ENCODE results near the gene NKAPD1. TPM values are rescaled to one million over a fixed set of nuclear protein-coding genes. Genes with fewer than 3 reads are reported as not detected.
"Not testable (repeated sequence)": the region's sequence is repeated elsewhere in the genome, so short reads cannot be mapped to it uniquely, and the experiment has no call there.

NKAPD1 gene
- total and polyA plus RNA-seq, 4 donors = 12.4 to 24.4 (median 13.6) TPM

DNA sequence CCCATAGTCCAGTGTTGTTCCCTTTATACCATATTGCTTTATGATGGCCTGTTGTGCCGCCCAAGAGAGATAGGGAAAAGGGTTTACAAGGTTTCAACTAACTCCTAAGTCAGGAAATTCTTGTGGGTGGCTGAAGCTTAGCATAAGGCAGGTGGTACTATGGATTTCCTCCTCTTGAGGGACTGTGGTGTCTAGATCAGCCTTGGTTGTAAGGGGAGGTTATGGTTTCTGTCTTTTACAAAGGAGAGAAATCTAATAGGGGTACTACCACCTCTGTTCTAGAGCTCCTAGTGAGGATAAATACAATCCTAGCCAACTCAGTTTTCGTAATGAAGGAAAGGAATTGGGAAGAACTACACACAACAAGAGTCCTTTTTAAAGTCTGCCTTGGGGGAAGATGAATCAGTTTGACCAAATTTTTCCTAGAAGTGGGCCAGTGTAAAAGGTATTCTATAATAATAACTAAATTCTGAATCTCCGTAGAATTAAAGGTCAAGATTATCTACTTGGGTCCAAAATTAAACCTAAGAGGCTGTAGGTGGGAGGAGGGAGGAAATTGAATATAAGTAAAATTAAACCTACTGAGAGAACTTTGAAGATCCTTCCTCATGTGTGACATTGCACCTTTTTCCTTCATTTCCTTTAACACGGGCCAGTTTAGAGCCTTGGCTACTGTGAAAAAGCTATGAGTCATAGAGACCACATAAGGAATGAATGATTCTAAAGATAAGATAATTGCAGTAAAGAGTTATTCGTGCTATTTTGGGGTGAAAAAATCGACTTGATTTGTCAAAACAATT, 31.7 kb upstream of the NKAPD1 start:
- peak overlapping the region in 1 of 2 donors; percentile 33 for H3K27ac ChIP-seq (ENCODE audit: low read depth in 1 of 2, low read length in 1 of 2)
- TF ChIP-seq, protein P1, sequence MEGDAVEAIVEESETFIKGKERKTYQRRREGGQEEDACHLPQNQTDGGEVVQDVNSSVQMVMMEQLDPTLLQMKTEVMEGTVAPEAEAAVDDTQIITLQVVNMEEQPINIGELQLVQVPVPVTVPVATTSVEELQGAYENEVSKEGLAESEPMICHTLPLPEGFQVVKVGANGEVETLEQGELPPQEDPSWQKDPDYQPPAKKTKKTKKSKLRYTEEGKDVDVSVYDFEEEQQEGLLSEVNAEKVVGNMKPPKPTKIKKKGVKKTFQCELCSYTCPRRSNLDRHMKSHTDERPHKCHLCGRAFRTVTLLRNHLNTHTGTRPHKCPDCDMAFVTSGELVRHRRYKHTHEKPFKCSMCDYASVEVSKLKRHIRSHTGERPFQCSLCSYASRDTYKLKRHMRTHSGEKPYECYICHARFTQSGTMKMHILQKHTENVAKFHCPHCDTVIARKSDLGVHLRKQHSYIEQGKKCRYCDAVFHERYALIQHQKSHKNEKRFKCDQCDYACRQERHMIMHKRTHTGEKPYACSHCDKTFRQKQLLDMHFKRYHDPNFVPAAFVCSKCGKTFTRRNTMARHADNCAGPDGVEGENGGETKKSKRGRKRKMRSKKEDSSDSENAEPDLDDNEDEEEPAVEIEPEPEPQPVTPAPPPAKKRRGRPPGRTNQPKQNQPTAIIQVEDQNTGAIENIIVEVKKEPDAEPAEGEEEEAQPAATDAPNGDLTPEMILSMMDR (IDR thresholded peaks at IDR 0.05; ENCODE audit: control extremely low read depth, extremely low read depth) = no peak
- H3K4me3 ChIP-seq = no peak overlapping the region
- H3K4me1 ChIP-seq (ENCODE audit: control insufficient read depth in 5 of 5, insufficient read depth in 5 of 5, low read length in 5 of 5) = peaks cover 0 to 2% (median 0%) of the 10 kb centered on the region in 5 donors
- no peak for DNase-seq
- no peak overlapping the region for H3K9ac ChIP-seq (ENCODE audit: insufficient read depth in 1 of 2, low read length in 2 of 2)
- WGBS, 2 donors = 57 to 67% methylated on average over 6 of the region's 6 CpGs
- H3K27me3 ChIP-seq (ENCODE audit: control insufficient read depth in 3 of 3, insufficient read depth in 3 of 3, low read length in 2 of 3) = no peaks in the 10 kb centered on the region
- no peak for ATAC-seq (ENCODE audit: insufficient read depth, low FRiP score)
- H3K9me3 ChIP-seq (ENCODE audit: control insufficient read depth in 4 of 4, insufficient read depth in 3 of 4, low read length in 3 of 4) = no peaks in the 10 kb centered on the region
- H3K36me3 ChIP-seq (ENCODE audit: control insufficient read depth in 4 of 4, insufficient read depth in 4 of 4, low read length in 4 of 4) = peaks cover 11 to 27% (median 14%) of the 10 kb centered on the region in 4 donors

DNA sequence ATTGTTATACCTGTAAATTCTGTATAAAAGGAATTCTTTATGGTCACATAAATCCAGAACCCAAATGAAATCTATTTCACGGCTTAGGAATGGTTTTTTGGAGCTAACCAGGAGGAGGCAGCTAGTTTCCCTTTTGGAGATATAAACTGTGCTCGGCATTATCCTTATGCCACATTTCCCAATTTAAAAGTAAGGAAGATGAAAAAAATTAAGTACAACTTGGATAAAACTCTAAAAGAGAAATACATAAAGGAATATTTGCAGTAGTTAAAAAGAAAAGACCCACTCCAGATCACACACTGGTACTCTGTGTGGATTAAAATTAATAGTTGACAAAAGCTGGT, 31.2 kb upstream of the NKAPD1 start:
- ATAC-seq (ENCODE audit: insufficient read depth, low FRiP score) (no peak), DNase-seq (no peak)
- TF ChIP-seq, protein P1 (IDR thresholded peaks at IDR 0.05; ENCODE audit: control extremely low read depth, extremely low read depth) = no peak
- Histone ChIP-seq H3K4me3 (no peak overlapping the region), H3K36me3 (ENCODE audit: control insufficient read depth in 4 of 4, insufficient read depth in 4 of 4, low read length in 4 of 4) (peaks cover 11 to 25% (median 13%) of the 10 kb centered on the region in 4 donors), H3K4me1 (ENCODE audit: control insufficient read depth in 5 of 5, insufficient read depth in 5 of 5, low read length in 5 of 5) (peaks cover 0 to 2% (median 0%) of the 10 kb centered on the region in 5 donors), H3K27ac (ENCODE audit: low read depth in 1 of 2, low read length in 1 of 2) (no peak overlapping the region), H3K9me3 (ENCODE audit: control insufficient read depth in 4 of 4, insufficient read depth in 3 of 4, low read length in 3 of 4) (no peaks in the 10 kb centered on the region), H3K27me3 (ENCODE audit: control insufficient read depth in 3 of 3, insufficient read depth in 3 of 3, low read length in 2 of 3) (no peaks in the 10 kb centered on the region), H3K9ac (ENCODE audit: insufficient read depth in 1 of 2, low read length in 2 of 2) (no peak overlapping the region)
- WGBS, 2 donors = 95 to 98% methylated on average over 2 of the region's 2 CpGs

DNA sequence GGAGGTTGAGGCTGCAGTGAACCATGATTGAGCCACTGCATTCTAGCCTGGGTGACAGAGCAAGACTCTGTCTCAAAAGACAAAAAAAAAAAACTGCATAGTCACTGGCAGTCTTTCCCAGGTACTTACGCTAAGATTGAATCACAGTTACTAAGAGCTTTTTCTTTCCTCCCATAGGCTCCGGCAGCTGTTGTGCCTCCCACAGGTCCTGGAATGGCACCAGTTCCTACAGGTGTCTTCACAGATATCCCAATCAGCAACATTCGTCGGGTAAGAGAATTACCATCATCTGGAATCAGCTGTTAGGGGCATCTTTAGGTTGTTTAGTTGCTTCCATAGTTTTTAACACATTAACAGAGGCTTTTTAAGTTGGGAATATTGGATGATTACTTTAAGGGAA, 29.1 kb upstream of the NKAPD1 start:
- H3K9ac ChIP-seq (ENCODE audit: insufficient read depth in 1 of 2, low read length in 2 of 2) = no peak overlapping the region
- TF ChIP-seq, protein P1 (IDR thresholded peaks at IDR 0.05; ENCODE audit: control extremely low read depth, extremely low read depth) = no peak
- ATAC-seq (ENCODE audit: insufficient read depth, low FRiP score) (no peak), DNase-seq (no peak)
- peaks cover 8 to 29% (median 10%) of the 10 kb centered on the region in 4 donors for H3K36me3 ChIP-seq (ENCODE audit: control insufficient read depth in 4 of 4, insufficient read depth in 4 of 4, low read length in 4 of 4)
- 96 to 98% methylated on average over 4 of the region's 4 CpGs for WGBS, 2 donors
- no peak overlapping the region for H3K27ac ChIP-seq (ENCODE audit: low read depth in 1 of 2, low read length in 1 of 2)
- no peak overlapping the region for H3K4me3 ChIP-seq
- H3K4me1 ChIP-seq (ENCODE audit: control insufficient read depth in 5 of 5, insufficient read depth in 5 of 5, low read length in 5 of 5) = peaks cover 0 to 4% (median 0%) of the 10 kb centered on the region in 5 donors
- no peaks in the 10 kb centered on the region for H3K27me3 ChIP-seq (ENCODE audit: control insufficient read depth in 3 of 3, insufficient read depth in 3 of 3, low read length in 2 of 3)
- H3K9me3 ChIP-seq (ENCODE audit: control insufficient read depth in 4 of 4, insufficient read depth in 3 of 4, low read length in 3 of 4) = no peaks in the 10 kb centered on the region

DNA sequence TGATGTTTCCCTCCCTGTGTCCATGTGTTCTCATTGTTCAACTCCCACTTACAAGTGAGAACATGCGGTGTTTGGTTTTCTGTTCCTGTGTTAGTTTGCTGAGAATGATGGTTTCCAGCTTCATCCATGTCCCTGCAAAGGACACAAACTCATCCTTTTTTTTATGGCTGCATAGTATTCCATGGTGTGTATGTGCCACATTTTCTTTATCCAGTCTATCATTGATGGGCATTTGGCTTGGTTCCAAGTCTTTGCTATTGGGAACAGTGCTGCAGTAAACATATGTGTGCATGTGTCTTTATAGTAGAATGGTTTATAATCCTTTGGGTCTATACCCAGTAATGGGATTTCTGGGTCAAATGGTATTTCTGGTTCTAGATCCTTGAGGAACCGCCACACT, 27.5 kb upstream of the NKAPD1 start:
- peaks cover 7 to 36% (median 11%) of the 10 kb centered on the region in 4 donors for H3K36me3 ChIP-seq (ENCODE audit: control insufficient read depth in 4 of 4, insufficient read depth in 4 of 4, low read length in 4 of 4)
- not testable (repeated sequence) for H3K27ac ChIP-seq (ENCODE audit: low read depth in 1 of 2, low read length in 1 of 2); H3K4me3 ChIP-seq; H3K4me1 ChIP-seq (ENCODE audit: control insufficient read depth in 5 of 5, insufficient read depth in 5 of 5, low read length in 5 of 5); ATAC-seq (ENCODE audit: insufficient read depth, low FRiP score); DNase-seq; H3K9me3 ChIP-seq (ENCODE audit: control insufficient read depth in 4 of 4, insufficient read depth in 3 of 4, low read length in 3 of 4); H3K27me3 ChIP-seq (ENCODE audit: control insufficient read depth in 3 of 3, insufficient read depth in 3 of 3, low read length in 2 of 3); H3K9ac ChIP-seq (ENCODE audit: insufficient read depth in 1 of 2, low read length in 2 of 2)
- 95 to 100% methylated on average over 2 of the region's 2 CpGs for WGBS, 2 donors

DNA sequence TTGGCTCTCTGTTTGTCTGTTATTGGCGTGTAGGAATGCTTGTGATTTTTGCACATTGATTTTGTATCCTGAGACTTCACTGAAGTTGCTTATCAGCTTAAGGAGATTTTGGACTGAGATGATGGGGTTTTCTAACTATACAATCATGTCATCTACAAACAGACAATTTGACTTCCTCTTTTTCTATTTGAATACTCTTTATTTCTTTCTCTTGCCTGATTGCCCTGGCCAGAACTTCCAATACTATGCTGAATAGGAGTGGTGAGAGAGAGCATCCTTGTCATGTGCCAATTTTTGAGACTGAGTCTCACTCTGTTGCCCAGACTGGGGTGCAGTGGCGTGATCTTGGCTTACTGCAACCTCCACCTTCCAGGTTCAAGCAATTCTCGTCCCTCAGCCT, 25.8 kb upstream of the NKAPD1 start:
- H3K27ac ChIP-seq (ENCODE audit: low read depth in 1 of 2, low read length in 1 of 2); H3K4me3 ChIP-seq; H3K9ac ChIP-seq (ENCODE audit: insufficient read depth in 1 of 2, low read length in 2 of 2); DNase-seq; ATAC-seq (ENCODE audit: insufficient read depth, low FRiP score); H3K27me3 ChIP-seq (ENCODE audit: control insufficient read depth in 3 of 3, insufficient read depth in 3 of 3, low read length in 2 of 3); H3K9me3 ChIP-seq (ENCODE audit: control insufficient read depth in 4 of 4, insufficient read depth in 3 of 4, low read length in 3 of 4); H3K4me1 ChIP-seq (ENCODE audit: control insufficient read depth in 5 of 5, insufficient read depth in 5 of 5, low read length in 5 of 5): not testable (repeated sequence)
- WGBS, 2 donors = 97% methylated on average over 3 of the region's 3 CpGs
- H3K36me3 ChIP-seq (ENCODE audit: control insufficient read depth in 4 of 4, insufficient read depth in 4 of 4, low read length in 4 of 4) = peaks cover 7 to 42% (median 18%) of the 10 kb centered on the region in 4 donors

Measured in lung (tissue), 12 donors.